GM23338 (cell line): ENCODE measurements around the gene ABCC1.

Source experiments
- CREB1 ChIP-seq: fragments of 250-450 bp; sonication (Bioruptor Pico); IDR thresholded peaks from 2 replicates; pipeline ENCODE4 v1.5.0; 2020; ENCODE audit warnings: low read depth, mild to moderate bottlenecking, moderate library complexity
- CTCF ChIP-seq, 2 experiments: fragments of 200-600 bp in 1 of 2; sonication (generic) in 1 of 2; conservative IDR thresholded peaks; 2 replicates each; pipeline versions ENCODE4 v1.5.1 to v1.6.1; 2016 to 2017; ENCODE audit warnings: antibody characterized with exemption in 2 of 2, low read depth in 2 of 2, mild to moderate bottlenecking in 2 of 2, moderate library complexity in 1 of 2
- ETS1 ChIP-seq: IDR thresholded peaks from 2 replicates; pipeline ENCODE4 v1.6.1; 2016; ENCODE audit warnings: antibody characterized with exemption
- EZH2 ChIP-seq: fragments of 200-600 bp; sonication (generic); IDR thresholded peaks from one replicate; pipeline ENCODE4 v1.8.0; 2017; ENCODE audit warnings: antibody characterized with exemption, mild to moderate bottlenecking, low read depth; ENCODE audit not compliant: unreplicated experiment
- EZH2phosphoT487 ChIP-seq: fragments of 200-600 bp; sonication (generic); IDR thresholded peaks from one replicate; pipeline ENCODE4 v1.8.1; 2018; ENCODE audit warnings: antibody characterized with exemption; ENCODE audit not compliant: unreplicated experiment
- JUNB ChIP-seq: IDR thresholded peaks from one replicate; pipeline ENCODE4 v1.6.1; 2016; ENCODE audit warnings: antibody characterized with exemption; ENCODE audit not compliant: unreplicated experiment
- NANOG ChIP-seq: IDR thresholded peaks from 2 replicates; pipeline ENCODE4 v1.6.1; 2016; ENCODE audit warnings: antibody characterized with exemption, borderline replicate concordance
- POLR2AphosphoS5 ChIP-seq: IDR thresholded peaks from 2 replicates; pipeline ENCODE4 v1.6.1; 2016; ENCODE audit warnings: antibody characterized with exemption, low read depth
- ZNF331 ChIP-seq: fragments of 250-450 bp; sonication (Bioruptor Pico); IDR thresholded peaks from 2 replicates; pipeline ENCODE4 v1.5.0; 2020; ENCODE audit warnings: low read depth, mild to moderate bottlenecking, moderate library complexity
- TF ChIP-seq, protein P1 (sequence below): IDR thresholded peaks from one replicate; pipeline ENCODE4 v1.6.1; 2018; ENCODE audit warnings: antibody characterized with exemption; ENCODE audit not compliant: unreplicated experiment
- TF ChIP-seq, protein P2 (sequence below): fragments of 250-450 bp; sonication (Bioruptor Pico); IDR thresholded peaks from 2 replicates; pipeline ENCODE4 v1.5.0; 2020; ENCODE audit warnings: mild to moderate bottlenecking, moderate library complexity

DNA sequence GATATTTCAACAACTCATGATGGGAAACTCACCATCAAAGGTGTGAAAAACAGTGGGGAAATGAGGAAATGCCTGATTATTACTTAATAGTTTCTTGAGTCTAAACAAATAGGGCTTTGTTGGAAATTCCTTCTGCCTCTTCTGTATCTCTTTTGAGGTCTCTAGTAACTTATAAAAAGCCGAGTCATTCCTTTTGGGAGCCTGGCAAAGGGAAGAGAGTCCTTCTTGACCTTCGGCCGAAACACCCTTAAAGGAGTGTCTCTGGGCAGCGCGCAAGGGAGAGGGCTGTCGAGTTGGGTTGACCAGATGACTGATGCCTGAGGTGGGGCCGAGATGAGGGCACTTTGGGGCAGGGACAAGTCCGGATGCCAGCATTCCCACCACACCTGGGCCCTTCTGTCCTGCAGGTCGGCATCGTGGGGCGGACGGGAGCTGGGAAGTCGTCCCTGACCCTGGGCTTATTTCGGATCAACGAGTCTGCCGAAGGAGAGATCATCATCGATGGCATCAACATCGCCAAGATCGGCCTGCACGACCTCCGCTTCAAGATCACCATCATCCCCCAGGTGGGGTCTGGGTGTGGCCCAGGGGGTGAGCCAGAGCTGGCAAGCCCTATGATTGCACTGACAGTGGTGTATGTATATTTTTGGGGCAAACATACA, 184.7 kb downstream of the ABCC1 start:
- TF ChIP-seq CTCF (conservative IDR thresholded peaks at IDR 0.05; ENCODE audit: low read depth in 2 of 2), result no peak
- TF ChIP-seq, protein P1, sequence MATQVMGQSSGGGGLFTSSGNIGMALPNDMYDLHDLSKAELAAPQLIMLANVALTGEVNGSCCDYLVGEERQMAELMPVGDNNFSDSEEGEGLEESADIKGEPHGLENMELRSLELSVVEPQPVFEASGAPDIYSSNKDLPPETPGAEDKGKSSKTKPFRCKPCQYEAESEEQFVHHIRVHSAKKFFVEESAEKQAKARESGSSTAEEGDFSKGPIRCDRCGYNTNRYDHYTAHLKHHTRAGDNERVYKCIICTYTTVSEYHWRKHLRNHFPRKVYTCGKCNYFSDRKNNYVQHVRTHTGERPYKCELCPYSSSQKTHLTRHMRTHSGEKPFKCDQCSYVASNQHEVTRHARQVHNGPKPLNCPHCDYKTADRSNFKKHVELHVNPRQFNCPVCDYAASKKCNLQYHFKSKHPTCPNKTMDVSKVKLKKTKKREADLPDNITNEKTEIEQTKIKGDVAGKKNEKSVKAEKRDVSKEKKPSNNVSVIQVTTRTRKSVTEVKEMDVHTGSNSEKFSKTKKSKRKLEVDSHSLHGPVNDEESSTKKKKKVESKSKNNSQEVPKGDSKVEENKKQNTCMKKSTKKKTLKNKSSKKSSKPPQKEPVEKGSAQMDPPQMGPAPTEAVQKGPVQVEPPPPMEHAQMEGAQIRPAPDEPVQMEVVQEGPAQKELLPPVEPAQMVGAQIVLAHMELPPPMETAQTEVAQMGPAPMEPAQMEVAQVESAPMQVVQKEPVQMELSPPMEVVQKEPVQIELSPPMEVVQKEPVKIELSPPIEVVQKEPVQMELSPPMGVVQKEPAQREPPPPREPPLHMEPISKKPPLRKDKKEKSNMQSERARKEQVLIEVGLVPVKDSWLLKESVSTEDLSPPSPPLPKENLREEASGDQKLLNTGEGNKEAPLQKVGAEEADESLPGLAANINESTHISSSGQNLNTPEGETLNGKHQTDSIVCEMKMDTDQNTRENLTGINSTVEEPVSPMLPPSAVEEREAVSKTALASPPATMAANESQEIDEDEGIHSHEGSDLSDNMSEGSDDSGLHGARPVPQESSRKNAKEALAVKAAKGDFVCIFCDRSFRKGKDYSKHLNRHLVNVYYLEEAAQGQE, result no peak
- no peak for TF ChIP-seq EZH2phosphoT487
- no peak for TF ChIP-seq NANOG
- TF ChIP-seq POLR2AphosphoS5, result no peak
- no peak for TF ChIP-seq JUNB
- TF ChIP-seq EZH2, result no peak
- TF ChIP-seq ZNF331, result no peak
- TF ChIP-seq CREB1, result no peak
- TF ChIP-seq, protein P2, sequence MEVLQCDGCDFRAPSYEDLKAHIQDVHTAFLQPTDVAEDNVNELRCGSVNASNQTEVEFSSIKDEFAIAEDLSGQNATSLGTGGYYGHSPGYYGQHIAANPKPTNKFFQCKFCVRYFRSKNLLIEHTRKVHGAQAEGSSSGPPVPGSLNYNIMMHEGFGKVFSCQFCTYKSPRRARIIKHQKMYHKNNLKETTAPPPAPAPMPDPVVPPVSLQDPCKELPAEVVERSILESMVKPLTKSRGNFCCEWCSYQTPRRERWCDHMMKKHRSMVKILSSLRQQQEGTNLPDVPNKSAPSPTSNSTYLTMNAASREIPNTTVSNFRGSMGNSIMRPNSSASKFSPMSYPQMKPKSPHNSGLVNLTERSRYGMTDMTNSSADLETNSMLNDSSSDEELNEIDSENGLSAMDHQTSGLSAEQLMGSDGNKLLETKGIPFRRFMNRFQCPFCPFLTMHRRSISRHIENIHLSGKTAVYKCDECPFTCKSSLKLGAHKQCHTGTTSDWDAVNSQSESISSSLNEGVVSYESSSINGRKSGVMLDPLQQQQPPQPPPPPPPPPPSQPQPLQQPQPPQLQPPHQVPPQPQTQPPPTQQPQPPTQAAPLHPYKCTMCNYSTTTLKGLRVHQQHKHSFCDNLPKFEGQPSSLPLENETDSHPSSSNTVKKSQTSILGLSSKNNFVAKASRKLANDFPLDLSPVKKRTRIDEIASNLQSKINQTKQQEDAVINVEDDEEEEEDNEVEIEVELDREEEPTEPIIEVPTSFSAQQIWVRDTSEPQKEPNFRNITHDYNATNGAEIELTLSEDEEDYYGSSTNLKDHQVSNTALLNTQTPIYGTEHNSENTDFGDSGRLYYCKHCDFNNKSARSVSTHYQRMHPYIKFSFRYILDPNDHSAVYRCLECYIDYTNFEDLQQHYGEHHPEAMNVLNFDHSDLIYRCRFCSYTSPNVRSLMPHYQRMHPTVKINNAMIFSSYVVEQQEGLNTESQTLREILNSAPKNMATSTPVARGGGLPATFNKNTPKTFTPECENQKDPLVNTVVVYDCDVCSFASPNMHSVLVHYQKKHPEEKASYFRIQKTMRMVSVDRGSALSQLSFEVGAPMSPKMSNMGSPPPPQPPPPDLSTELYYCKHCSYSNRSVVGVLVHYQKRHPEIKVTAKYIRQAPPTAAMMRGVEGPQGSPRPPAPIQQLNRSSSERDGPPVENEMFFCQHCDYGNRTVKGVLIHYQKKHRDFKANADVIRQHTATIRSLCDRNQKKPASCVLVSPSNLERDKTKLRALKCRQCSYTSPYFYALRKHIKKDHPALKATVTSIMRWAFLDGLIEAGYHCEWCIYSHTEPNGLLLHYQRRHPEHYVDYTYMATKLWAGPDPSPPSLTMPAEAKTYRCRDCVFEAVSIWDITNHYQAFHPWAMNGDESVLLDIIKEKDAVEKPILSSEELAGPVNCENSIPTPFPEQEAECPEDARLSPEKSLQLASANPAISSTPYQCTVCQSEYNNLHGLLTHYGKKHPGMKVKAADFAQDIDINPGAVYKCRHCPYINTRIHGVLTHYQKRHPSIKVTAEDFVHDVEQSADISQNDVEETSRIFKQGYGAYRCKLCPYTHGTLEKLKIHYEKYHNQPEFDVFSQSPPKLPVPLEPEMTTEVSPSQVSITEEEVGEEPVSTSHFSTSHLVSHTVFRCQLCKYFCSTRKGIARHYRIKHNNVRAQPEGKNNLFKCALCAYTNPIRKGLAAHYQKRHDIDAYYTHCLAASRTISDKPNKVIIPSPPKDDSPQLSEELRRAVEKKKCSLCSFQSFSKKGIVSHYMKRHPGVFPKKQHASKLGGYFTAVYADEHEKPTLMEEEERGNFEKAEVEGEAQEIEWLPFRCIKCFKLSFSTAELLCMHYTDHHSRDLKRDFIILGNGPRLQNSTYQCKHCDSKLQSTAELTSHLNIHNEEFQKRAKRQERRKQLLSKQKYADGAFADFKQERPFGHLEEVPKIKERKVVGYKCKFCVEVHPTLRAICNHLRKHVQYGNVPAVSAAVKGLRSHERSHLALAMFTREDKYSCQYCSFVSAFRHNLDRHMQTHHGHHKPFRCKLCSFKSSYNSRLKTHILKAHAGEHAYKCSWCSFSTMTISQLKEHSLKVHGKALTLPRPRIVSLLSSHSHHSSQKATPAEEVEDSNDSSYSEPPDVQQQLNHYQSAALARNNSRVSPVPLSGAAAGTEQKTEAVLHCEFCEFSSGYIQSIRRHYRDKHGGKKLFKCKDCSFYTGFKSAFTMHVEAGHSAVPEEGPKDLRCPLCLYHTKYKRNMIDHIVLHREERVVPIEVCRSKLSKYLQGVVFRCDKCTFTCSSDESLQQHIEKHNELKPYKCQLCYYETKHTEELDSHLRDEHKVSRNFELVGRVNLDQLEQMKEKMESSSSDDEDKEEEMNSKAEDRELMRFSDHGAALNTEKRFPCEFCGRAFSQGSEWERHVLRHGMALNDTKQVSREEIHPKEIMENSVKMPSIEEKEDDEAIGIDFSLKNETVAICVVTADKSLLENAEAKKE (CRISPR knock-in tag), result no peak
- TF ChIP-seq ETS1, result no peak
